Activated B cell treated with CpG ODN at 0.5 μM for 24 hours (primary cell): Measurements from ENCODE around the gene KRTAP1-1. TPM values are rescaled to one million over a fixed set of nuclear protein-coding genes. Genes with fewer than 3 reads are reported as not detected.

ENCODE experiments used
- ATAC-seq: fragments of 200-7000 bp; cut with Tn5 transposase; one replicate; pipeline ENCODE4 v1.10.0; 2021; ENCODE audit warnings: low read depth, mild to moderate bottlenecking, moderate library complexity
- CTCF ChIA-PET: fragments of 350-600 bp; sonication (Branson Sonifier 250); formaldehyde crosslinking; loops from one replicate; lab custom pipeline; 2021; ENCODE audit warnings: antibody characterized with exemption; lab: Charles Lee
- POLR2A ChIA-PET: fragments of 350-600 bp; sonication (Branson Sonifier 250); formaldehyde crosslinking; loops from one replicate; lab custom pipeline; 2021; ENCODE audit warnings: antibody characterized with exemption; lab: Charles Lee
- DNase-seq: peaks from one replicate; pipeline ENCODE4 v3.0.0; 2022
- H3K27ac Mint-ChIP-seq: one replicate; pipeline ENCODE4 v1.8.0; 2020; ENCODE audit warnings: mixed read lengths
- H3K27me3 Mint-ChIP-seq: one replicate; pipeline ENCODE4 v1.8.0; 2021; ENCODE audit warnings: mixed read lengths
- H3K36me3 Mint-ChIP-seq: one replicate; pipeline ENCODE4 v1.8.0; 2021; ENCODE audit warnings: low read depth, mixed read lengths
- H3K4me1 Mint-ChIP-seq: one replicate; pipeline ENCODE4 v1.8.0; 2021; ENCODE audit warnings: mixed read lengths
- H3K4me3 Mint-ChIP-seq: one replicate; pipeline ENCODE4 v1.8.0; 2020; ENCODE audit warnings: mild to moderate bottlenecking, mixed read lengths
- H3K9me3 Mint-ChIP-seq: one replicate; pipeline ENCODE4 v1.8.0; 2020; ENCODE audit warnings: mixed read lengths
- CTCF ChIP-seq: fragments of 200-600 bp; IDR thresholded peaks from one replicate; pipeline ENCODE4 v1.8.0; 2022; ENCODE audit warnings: antibody characterized with exemption, mild to moderate bottlenecking
- intact Hi-C: fragments of 100-400 bp; cut with micrococcal nuclease; formaldehyde crosslinking; loops from one replicate; pipeline ENCODE4 v1.15.1; 2024
- total RNA-seq: library from RNA; stranded (reverse); gene quantifications from 2 replicates; pipeline ENCODE4 v1.2.3, GENCODE V29; 2022

KRTAP1-1 gene
- total RNA-seq, 1 donor from 2014 or later: not detected

- ATAC-seq (no peak), DNase-seq (no peak)
- Mint-ChIP-seq H3K27ac (no peak overlapping the region), H3K9me3 (no peaks in the 10 kb centered on the region), H3K4me3 (no peak overlapping the region), H3K36me3 (no peaks in the 10 kb centered on the region), H3K27me3 (peaks cover 46% of the 10 kb centered on the region), H3K4me1 (no peaks in the 10 kb centered on the region)
- intact Hi-C loops: no loop called here
- CTCF ChIA-PET: no interaction called here
- no peak for TF ChIP-seq CTCF
- POLR2A ChIA-PET: no interaction called here
Measured at GRCh38 chr17:40996829-40997228, 44.4 kb downstream of the KRTAP1-1 start.

GRCh38 chr17:40995116-40995515 is 46.1 kb downstream of the KRTAP1-1 start:
- Mint-ChIP-seq H3K27ac (no peak overlapping the region), H3K4me1 (no peaks in the 10 kb centered on the region), H3K4me3 (no peak overlapping the region), H3K27me3 (peaks cover 45% of the 10 kb centered on the region), H3K9me3 (no peaks in the 10 kb centered on the region), H3K36me3 (no peaks in the 10 kb centered on the region)
- TF ChIP-seq CTCF: no peak
- ATAC-seq (no peak), DNase-seq (no peak)
- POLR2A ChIA-PET: no interaction called here
- CTCF ChIA-PET: no interaction called here
- intact Hi-C loops: no loop called here

GRCh38 chr17:40993839-40994238 is 47.4 kb downstream of the KRTAP1-1 start, which contains the start of gene KRTAP3-3:
Gene KRTAP3-3, minus strand, starts transcription at chr17:40994164. Its CDS starts 67 bp downstream, at chr17:40994097.
- H3K4me1 Mint-ChIP-seq: no peaks in the 10 kb centered on the region
- intact Hi-C loops: no loop called here
- ATAC-seq (no peak), DNase-seq (no peak)
- no peak within 1 kb of the TSS for H3K4me3 Mint-ChIP-seq
- H3K27ac Mint-ChIP-seq: no peak within 1 kb of the TSS
- CTCF ChIA-PET: no interaction called here
- no peaks in the 10 kb centered on the region for H3K36me3 Mint-ChIP-seq
- H3K9me3 Mint-ChIP-seq: no peaks in the 10 kb centered on the region
- POLR2A ChIA-PET: no interaction called here
- TF ChIP-seq CTCF: no peak
- peaks cover 43% of the 10 kb centered on the region for H3K27me3 Mint-ChIP-seq

- no peak overlapping the region for H3K27ac Mint-ChIP-seq
Measured at GRCh38 chr17:40993084-40993483, 48.2 kb downstream of the KRTAP1-1 start.

GRCh38 chr17:40992666-40993065 is 48.6 kb downstream of the KRTAP1-1 start:
- no peak for DNase-seq
- H3K4me3 Mint-ChIP-seq: no peak overlapping the region
- intact Hi-C loops: no loop called here
- H3K27ac Mint-ChIP-seq: no peak overlapping the region
- no peaks in the 10 kb centered on the region for H3K9me3 Mint-ChIP-seq
- H3K27me3 Mint-ChIP-seq: peaks cover 34% of the 10 kb centered on the region
- no peak for TF ChIP-seq CTCF
- ChIA-PET CTCF (no interaction called here), POLR2A (no interaction called here)
- no peaks in the 10 kb centered on the region for H3K4me1 Mint-ChIP-seq
- no peaks in the 10 kb centered on the region for H3K36me3 Mint-ChIP-seq
- no peak for ATAC-seq

More at GRCh38 chr17:40993084-40993483, 48.2 kb downstream of the KRTAP1-1 start:
- TF ChIP-seq CTCF: no peak
- POLR2A ChIA-PET: no interaction called here
- H3K9me3 Mint-ChIP-seq: no peaks in the 10 kb centered on the region
- CTCF ChIA-PET: no interaction called here
- no peaks in the 10 kb centered on the region for H3K4me1 Mint-ChIP-seq
- H3K27me3 Mint-ChIP-seq: peaks cover 38% of the 10 kb centered on the region
- no peaks in the 10 kb centered on the region for H3K36me3 Mint-ChIP-seq
- intact Hi-C loops: no loop called here
- no peak for ATAC-seq
- H3K4me3 Mint-ChIP-seq: no peak overlapping the region
- DNase-seq: no peak

Other genes starting within 250 kb of the KRTAP1-1 start
- not detected in 2 replicates for gene KRT28, start 241.5 kb downstream of the KRTAP1-1 start, total RNA-seq
- 40.7 and 46.7 TPM in 2 replicates for gene KRT10, start 218.8 kb downstream of the KRTAP1-1 start, total RNA-seq
- not detected in 2 replicates for gene KRT12, start 174.2 kb downstream of the KRTAP1-1 start, total RNA-seq
- not detected in 2 replicates for gene KRT20, start 156.2 kb downstream of the KRTAP1-1 start, total RNA-seq
- not detected in 2 replicates for gene KRT23, start 103.8 kb downstream of the KRTAP1-1 start, total RNA-seq
- gene KRT39, start 74.5 kb downstream of the KRTAP1-1 start, total RNA-seq: not detected in 2 replicates
- gene KRT40, start 57.1 kb downstream of the KRTAP1-1 start, total RNA-seq: not detected in 2 replicates
- gene KRTAP3-3, start 47.3 kb downstream of the KRTAP1-1 start, total RNA-seq: not detected in 2 replicates
- not detected in 2 replicates for gene KRTAP3-2, start 41.5 kb downstream of the KRTAP1-1 start, total RNA-seq
- not detected in 2 replicates for gene KRTAP3-1, start 32.3 kb downstream of the KRTAP1-1 start, total RNA-seq
- gene KRTAP1-5, start 14.2 kb downstream of the KRTAP1-1 start, total RNA-seq: not detected in 2 replicates
- not detected in 2 replicates for gene KRTAP1-4, start 11.3 kb downstream of the KRTAP1-1 start, total RNA-seq
- not detected in 2 replicates for gene KRTAP1-3, start 6.6 kb downstream of the KRTAP1-1 start, total RNA-seq
- not detected in 2 replicates for gene KRTAP2-1, start 5.9 kb upstream of the KRTAP1-1 start, total RNA-seq
- gene KRTAP2-2, start 13.8 kb upstream of the KRTAP1-1 start, total RNA-seq: not detected in 2 replicates
- gene KRTAP2-3, start 18.7 kb upstream of the KRTAP1-1 start, total RNA-seq: not detected in 2 replicates
- gene KRTAP2-4, start 24.4 kb upstream of the KRTAP1-1 start, total RNA-seq: not detected in 2 replicates
- gene KRTAP4-7, start 42.7 kb upstream of the KRTAP1-1 start, total RNA-seq: not detected in 2 replicates
- gene KRTAP4-8, start 56.7 kb upstream of the KRTAP1-1 start, total RNA-seq: not detected in 2 replicates
- not detected in 2 replicates for gene KRTAP4-16, start 60.8 kb upstream of the KRTAP1-1 start, total RNA-seq
- gene KRTAP4-9, start 63.9 kb upstream of the KRTAP1-1 start, total RNA-seq: not detected in 2 replicates
- not detected in 2 replicates for gene KRTAP4-11, start 76.9 kb upstream of the KRTAP1-1 start, total RNA-seq
- gene KRTAP4-12, start 82.7 kb upstream of the KRTAP1-1 start, total RNA-seq: not detected in 2 replicates
- gene KRTAP4-6, start 99.1 kb upstream of the KRTAP1-1 start, total RNA-seq: not detected in 2 replicates
- not detected in 2 replicates for gene KRTAP4-5, start 108.4 kb upstream of the KRTAP1-1 start, total RNA-seq
- not detected in 2 replicates for gene KRTAP4-4, start 119.3 kb upstream of the KRTAP1-1 start, total RNA-seq
- gene KRTAP4-3, start 126.8 kb upstream of the KRTAP1-1 start, total RNA-seq: not detected in 2 replicates
- gene KRTAP4-2, start 136.8 kb upstream of the KRTAP1-1 start, total RNA-seq: not detected in 2 replicates
- gene KRTAP4-1, start 143.5 kb upstream of the KRTAP1-1 start, total RNA-seq: not detected in 2 replicates
- gene KRTAP9-1, start 148.4 kb upstream of the KRTAP1-1 start, total RNA-seq: not detected in 2 replicates
- gene KRTAP9-2, start 185.2 kb upstream of the KRTAP1-1 start, total RNA-seq: not detected in 2 replicates
- not detected in 2 replicates for gene KRTAP9-3, start 191.0 kb upstream of the KRTAP1-1 start, total RNA-seq
- gene KRTAP9-8, start 196.5 kb upstream of the KRTAP1-1 start, total RNA-seq: not detected in 2 replicates
- not detected in 2 replicates for gene KRTAP9-4, start 208.2 kb upstream of the KRTAP1-1 start, total RNA-seq
- not detected in 2 replicates for gene KRTAP9-9, start 213.9 kb upstream of the KRTAP1-1 start, total RNA-seq
- not detected in 2 replicates for gene KRTAP9-6, start 223.9 kb upstream of the KRTAP1-1 start, total RNA-seq
- not detected in 2 replicates for gene KRTAP9-7, start 234.2 kb upstream of the KRTAP1-1 start, total RNA-seq